CD4-positive, CD25-positive, alpha-beta regulatory T cell (primary cell): ENCODE measurements around the gene MAGI2. TPM values are rescaled to one million over a fixed set of nuclear protein-coding genes. Genes with fewer than 3 reads are reported as not detected.

Experiments
- ATAC-seq, 2 donors: fragments of 150-1000 bp; cut with Tn5 transposase; one replicate each; pipeline ENCODE4 v1.10.0; 2021; ENCODE audit warnings: low read depth in 2 of 2, moderate number of reproducible peaks in 2 of 2, moderate library complexity in 1 of 2
- DNase-seq, 3 donors: peaks; one replicate each; pipeline versions ENCODE4 v3.0.0 to v3.0.0-alpha.2; 2012 to 2022; ENCODE audit warnings: mixed read lengths in 1 of 3
- H3K27ac ChIP-seq: one replicate; pipeline ENCODE4 v1.7.0; 2013; ENCODE audit warnings: mild to moderate bottlenecking, low read length; ENCODE audit not compliant: insufficient read depth, poor library complexity, severe bottlenecking
- H3K27me3 ChIP-seq: one replicate; pipeline ENCODE4 v1.7.0; 2013; ENCODE audit warnings: low read length; ENCODE audit not compliant: control insufficient read depth, insufficient read depth
- H3K36me3 ChIP-seq: one replicate; pipeline ENCODE4 v1.7.0; 2013; ENCODE audit warnings: mild to moderate bottlenecking, low read length, moderate library complexity; ENCODE audit not compliant: control insufficient read depth, insufficient read depth
- H3K4me1 ChIP-seq: 2 replicates; pipeline ENCODE4 v1.7.0; 2013; ENCODE audit warnings: mild to moderate bottlenecking, low read length; ENCODE audit not compliant: insufficient read depth, control insufficient read depth, poor library complexity, severe bottlenecking
- H3K4me3 ChIP-seq: one replicate; pipeline ENCODE4 v1.7.0; 2013; ENCODE audit warnings: low read depth, mild to moderate bottlenecking, low read length, moderate library complexity
- H3K9me3 ChIP-seq, 2 experiments: 1 replicate in 1 of 2; 2 replicates in 1 of 2; pipeline ENCODE4 v1.7.0; 2013; ENCODE audit warnings: low read length in 2 of 2, mild to moderate bottlenecking in 1 of 2, moderate library complexity in 1 of 2; ENCODE audit not compliant: control insufficient read depth in 2 of 2
- H3K27ac Mint-ChIP-seq, 3 donors: one replicate each; pipeline ENCODE4 v1.8.0; 2020 to 2022; ENCODE audit warnings: mild to moderate bottlenecking in 3 of 3, mixed read lengths in 3 of 3, moderate library complexity in 2 of 3
- H3K27me3 Mint-ChIP-seq: one replicate; pipeline ENCODE4 v1.8.0; 2022; ENCODE audit warnings: mild to moderate bottlenecking, mixed read lengths
- H3K36me3 Mint-ChIP-seq: one replicate; pipeline ENCODE4 v1.8.0; 2020; ENCODE audit warnings: mixed read lengths
- H3K4me1 Mint-ChIP-seq, 4 donors: one replicate each; pipeline ENCODE4 v1.8.0; 2020 to 2022; ENCODE audit warnings: mixed read lengths in 4 of 4, mild to moderate bottlenecking in 1 of 4
- H3K4me3 Mint-ChIP-seq, 4 donors: one replicate each; pipeline ENCODE4 v1.8.0; 2020 to 2022; ENCODE audit warnings: mild to moderate bottlenecking in 4 of 4, mixed read lengths in 4 of 4, moderate library complexity in 3 of 4
- H3K9me3 Mint-ChIP-seq, 7 donors: one replicate each; pipeline ENCODE4 v1.8.0; 2020 to 2022; ENCODE audit warnings: mixed read lengths in 7 of 7, mild to moderate bottlenecking in 3 of 7, moderate library complexity in 2 of 7
- polyA plus RNA-seq, 4 donors: library from polyadenylated mRNA; unstranded; fragments of 300-500 nt; fragmentation: Illumina TruSeq; gene quantifications; one replicate each; pipeline ENCODE4 v1.2.3, GENCODE V29; 2021
- total RNA-seq: library from RNA; stranded (reverse); gene quantifications from one replicate; pipeline ENCODE4 v1.2.3, GENCODE V29; 2022

The MAGI2 gene
- total and polyA plus RNA-seq, 5 donors from 2014 or later = not detected

GRCh38 chr7:79064187-79064823 is 389.2 kb downstream of the MAGI2 start:
- no peaks in the 10 kb centered on the region for H3K27me3 Mint-ChIP-seq
- H3K27ac ChIP-seq = no peak overlapping the region
- no peaks in the 10 kb centered on the region for H3K4me1 ChIP-seq
- no peak for DNase-seq
- no peaks in the 10 kb centered on the region for H3K36me3 Mint-ChIP-seq
- H3K9me3 Mint-ChIP-seq = peaks cover 0 to 13% (median 10%) of the 10 kb centered on the region in 7 donors
- no peaks in the 10 kb centered on the region for H3K27me3 ChIP-seq
- no peak overlapping the region for H3K27ac Mint-ChIP-seq
- no peak overlapping the region for H3K4me3 Mint-ChIP-seq
- H3K4me3 ChIP-seq = no peak overlapping the region
- no peaks in the 10 kb centered on the region for H3K36me3 ChIP-seq
- no peaks in the 10 kb centered on the region for H3K9me3 ChIP-seq
- no peaks in the 10 kb centered on the region for H3K4me1 Mint-ChIP-seq
- ATAC-seq = no peak

- no peak overlapping the region for H3K4me3 Mint-ChIP-seq
- no peak overlapping the region for H3K27ac Mint-ChIP-seq
- Histone ChIP-seq H3K27ac (no peak overlapping the region), H3K4me1 (no peaks in the 10 kb centered on the region), H3K27me3 (no peaks in the 10 kb centered on the region), H3K4me3 (no peak overlapping the region), H3K36me3 (no peaks in the 10 kb centered on the region), H3K9me3 (no peaks in the 10 kb centered on the region)
- H3K36me3 Mint-ChIP-seq = no peaks in the 10 kb centered on the region
- H3K4me1 Mint-ChIP-seq = no peaks in the 10 kb centered on the region
- H3K9me3 Mint-ChIP-seq = peaks cover 0 to 12% (median 7%) of the 10 kb centered on the region in 7 donors
- no peaks in the 10 kb centered on the region for H3K27me3 Mint-ChIP-seq
- no peak for ATAC-seq
- DNase-seq = no peak
These were observed 390.3 kb downstream of the MAGI2 start for GRCh38 chr7:79063019-79063698.

GRCh38 chr7:79060498-79060897 is 393.0 kb downstream of the MAGI2 start:
- Mint-ChIP-seq H3K9me3 (peaks cover 0 to 12% (median 2%) of the 10 kb centered on the region in 7 donors), H3K4me3 (no peak overlapping the region)
- no peak for ATAC-seq

GRCh38 chr7:79055722-79056415 is 397.6 kb downstream of the MAGI2 start:
- Histone ChIP-seq H3K27me3 (no peaks in the 10 kb centered on the region), H3K36me3 (no peaks in the 10 kb centered on the region), H3K27ac (no peak overlapping the region), H3K4me3 (no peak overlapping the region), H3K9me3 (no peaks in the 10 kb centered on the region), H3K4me1 (no peaks in the 10 kb centered on the region)
- Mint-ChIP-seq H3K9me3 (peaks cover 0 to 9% (median 6%) of the 10 kb centered on the region in 7 donors), H3K36me3 (no peaks in the 10 kb centered on the region), H3K27ac (no peak overlapping the region), H3K4me1 (no peaks in the 10 kb centered on the region), H3K4me3 (no peak overlapping the region), H3K27me3 (no peaks in the 10 kb centered on the region)
- ATAC-seq (no peak), DNase-seq (no peak)

More at GRCh38 chr7:79060498-79060897, 393.0 kb downstream of the MAGI2 start:
- no peak for DNase-seq
- H3K27me3 ChIP-seq = no peaks in the 10 kb centered on the region
- no peak overlapping the region for H3K27ac Mint-ChIP-seq
- no peak overlapping the region for H3K27ac ChIP-seq
- H3K9me3 ChIP-seq = no peaks in the 10 kb centered on the region
- no peaks in the 10 kb centered on the region for H3K36me3 Mint-ChIP-seq
- no peaks in the 10 kb centered on the region for H3K36me3 ChIP-seq
- H3K4me1 Mint-ChIP-seq = no peaks in the 10 kb centered on the region
- no peak overlapping the region for H3K4me3 ChIP-seq
- no peaks in the 10 kb centered on the region for H3K4me1 ChIP-seq
- H3K27me3 Mint-ChIP-seq = no peaks in the 10 kb centered on the region

GRCh38 chr7:79051915-79052314 is 401.6 kb downstream of the MAGI2 start:
- DNase-seq (no peak), ATAC-seq (no peak)
- Mint-ChIP-seq H3K36me3 (no peaks in the 10 kb centered on the region), H3K27ac (no peak overlapping the region), H3K27me3 (no peaks in the 10 kb centered on the region), H3K4me1 (no peaks in the 10 kb centered on the region), H3K4me3 (no peak overlapping the region), H3K9me3 (peaks cover 0 to 7% (median 4%) of the 10 kb centered on the region in 7 donors)
- H3K4me3 ChIP-seq = no peak overlapping the region
- no peaks in the 10 kb centered on the region for H3K36me3 ChIP-seq
- H3K4me1 ChIP-seq = no peaks in the 10 kb centered on the region
- no peaks in the 10 kb centered on the region for H3K27me3 ChIP-seq
- no peaks in the 10 kb centered on the region for H3K9me3 ChIP-seq
- H3K27ac ChIP-seq = no peak overlapping the region

GRCh38 chr7:79050603-79051002 is 402.9 kb downstream of the MAGI2 start:
- no peak overlapping the region for H3K27ac ChIP-seq
- Mint-ChIP-seq H3K9me3 (peaks cover 1 to 7% (median 4%) of the 10 kb centered on the region in 7 donors), H3K36me3 (no peaks in the 10 kb centered on the region), H3K27me3 (no peaks in the 10 kb centered on the region), H3K4me1 (no peaks in the 10 kb centered on the region), H3K27ac (no peak overlapping the region), H3K4me3 (no peak overlapping the region)
- no peaks in the 10 kb centered on the region for H3K4me1 ChIP-seq
- DNase-seq = no peak
- H3K4me3 ChIP-seq = no peak overlapping the region
- no peak for ATAC-seq
- H3K27me3 ChIP-seq = no peaks in the 10 kb centered on the region
- no peaks in the 10 kb centered on the region for H3K36me3 ChIP-seq
- H3K9me3 ChIP-seq = no peaks in the 10 kb centered on the region

- no peaks in the 10 kb centered on the region for H3K9me3 ChIP-seq
- ATAC-seq (no peak), DNase-seq (no peak)
- no peaks in the 10 kb centered on the region for H3K4me1 ChIP-seq
- H3K27me3 Mint-ChIP-seq = no peaks in the 10 kb centered on the region
- no peak overlapping the region for H3K27ac Mint-ChIP-seq
- H3K4me1 Mint-ChIP-seq = no peaks in the 10 kb centered on the region
- H3K9me3 Mint-ChIP-seq = peaks cover 0 to 14% (median 5%) of the 10 kb centered on the region in 7 donors
- H3K36me3 ChIP-seq = no peaks in the 10 kb centered on the region
- H3K4me3 ChIP-seq = no peak overlapping the region
- no peak overlapping the region for H3K4me3 Mint-ChIP-seq
- H3K27me3 ChIP-seq = no peaks in the 10 kb centered on the region
- H3K27ac ChIP-seq = no peak overlapping the region
- no peaks in the 10 kb centered on the region for H3K36me3 Mint-ChIP-seq
These were observed 407.4 kb downstream of the MAGI2 start for GRCh38 chr7:79046061-79046460.
